HFFc6 (cell line): ENCODE measurements around the gene RBM34. TPM values are rescaled to one million over a fixed set of nuclear protein-coding genes. Genes with fewer than 3 reads are reported as not detected.
"Not testable (repeated sequence)": the region's sequence is repeated elsewhere in the genome, so short reads cannot be mapped to it uniquely, and the experiment has no call there.

Experiments used
- DNase-seq: peaks from one replicate; pipeline ENCODE4 v3.0.0-alpha.2; 2018
- H3K27ac Mint-ChIP-seq: 2 replicates; pipeline ENCODE4 v1.8.0; 2020; ENCODE audit warnings: mild to moderate bottlenecking, mixed read lengths
- H3K27me3 Mint-ChIP-seq: 2 replicates; pipeline ENCODE4 v1.8.0; 2021; ENCODE audit warnings: mild to moderate bottlenecking, moderate library complexity, mixed read lengths; ENCODE audit not compliant: insufficient read depth
- H3K36me3 Mint-ChIP-seq: 2 replicates; pipeline ENCODE4 v1.8.0; 2021; ENCODE audit warnings: low read depth, mixed read lengths
- H3K4me1 Mint-ChIP-seq: 2 replicates; pipeline ENCODE4 v1.8.0; 2020; ENCODE audit warnings: low read depth, mixed read lengths
- H3K4me3 Mint-ChIP-seq: 2 replicates; pipeline ENCODE4 v1.8.0; 2020; ENCODE audit warnings: mild to moderate bottlenecking, moderate library complexity, mixed read lengths
- H3K9me3 Mint-ChIP-seq: 2 replicates; pipeline ENCODE4 v1.8.0; 2020; ENCODE audit warnings: mild to moderate bottlenecking, mixed read lengths
- microRNA-seq: library from miRNA; unstranded; fragments of <30 nt; microRNA quantifications from one replicate; pipeline ENCODE4, GENCODE V29; 2019
- total RNA-seq, 6 experiments: library from RNA; stranded (reverse); fragmentation: NEBNext Ultra II Directional; extraction: Animal tissue kit (Norgen Biotek cat#: 25700); gene quantifications; 2 replicates in 1 of 6; 3 replicates in 5 of 6; pipeline ENCODE4 v1.2.3, GENCODE V29; 2021
- TF ChIP-seq, protein P1 (sequence below): fragments of 200-600 bp; sonication (generic); IDR thresholded peaks from 2 replicates; pipeline ENCODE4 v1.5.0; 2021; ENCODE audit warnings: antibody characterized with exemption, mild to moderate bottlenecking

Gene RBM34
- total RNA-seq, 6 experiments from 2014 or later, result 68.6 to 85.2 (median 75.4) TPM

- Mint-ChIP-seq H3K27ac (no peak overlapping the region), H3K4me3 (no peak overlapping the region), H3K27me3 (peaks cover 3% of the 10 kb centered on the region; the same call in 1 of the 2 replicates), H3K4me1 (peaks cover 8% of the 10 kb centered on the region), H3K36me3 (no peaks in the 10 kb centered on the region), H3K9me3 (no peaks in the 10 kb centered on the region)
- no peak for DNase-seq
- TF ChIP-seq, protein P1, sequence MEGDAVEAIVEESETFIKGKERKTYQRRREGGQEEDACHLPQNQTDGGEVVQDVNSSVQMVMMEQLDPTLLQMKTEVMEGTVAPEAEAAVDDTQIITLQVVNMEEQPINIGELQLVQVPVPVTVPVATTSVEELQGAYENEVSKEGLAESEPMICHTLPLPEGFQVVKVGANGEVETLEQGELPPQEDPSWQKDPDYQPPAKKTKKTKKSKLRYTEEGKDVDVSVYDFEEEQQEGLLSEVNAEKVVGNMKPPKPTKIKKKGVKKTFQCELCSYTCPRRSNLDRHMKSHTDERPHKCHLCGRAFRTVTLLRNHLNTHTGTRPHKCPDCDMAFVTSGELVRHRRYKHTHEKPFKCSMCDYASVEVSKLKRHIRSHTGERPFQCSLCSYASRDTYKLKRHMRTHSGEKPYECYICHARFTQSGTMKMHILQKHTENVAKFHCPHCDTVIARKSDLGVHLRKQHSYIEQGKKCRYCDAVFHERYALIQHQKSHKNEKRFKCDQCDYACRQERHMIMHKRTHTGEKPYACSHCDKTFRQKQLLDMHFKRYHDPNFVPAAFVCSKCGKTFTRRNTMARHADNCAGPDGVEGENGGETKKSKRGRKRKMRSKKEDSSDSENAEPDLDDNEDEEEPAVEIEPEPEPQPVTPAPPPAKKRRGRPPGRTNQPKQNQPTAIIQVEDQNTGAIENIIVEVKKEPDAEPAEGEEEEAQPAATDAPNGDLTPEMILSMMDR, result no peak
Measured at GRCh38 chr1:235090406-235091069, 70.5 kb downstream of the RBM34 start.

DNA sequence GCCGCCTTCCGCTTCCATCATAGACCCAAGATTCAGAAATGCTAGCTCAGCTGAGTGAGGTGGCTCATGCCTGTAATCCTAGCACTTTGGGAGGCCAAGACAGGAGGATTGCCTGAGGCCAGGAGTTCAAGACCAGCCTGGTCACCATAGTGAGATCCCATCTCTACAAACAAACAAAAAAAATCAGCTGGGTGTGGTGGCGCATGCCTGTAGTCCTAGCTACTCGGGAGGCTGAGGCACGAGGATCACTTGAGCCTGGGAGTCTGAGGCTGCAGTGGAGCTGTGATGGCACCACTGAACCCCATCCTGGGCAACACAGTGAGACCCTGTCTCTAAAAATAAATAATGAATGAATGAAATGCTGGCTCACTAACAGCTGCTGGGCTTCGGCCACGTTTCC, 72.1 kb downstream of the RBM34 start:
- H3K4me3 Mint-ChIP-seq, result no peak overlapping the region
- H3K9me3 Mint-ChIP-seq, result no peaks in the 10 kb centered on the region
- peaks cover 3% of the 10 kb centered on the region; the same call in 1 of the 2 replicates for H3K27me3 Mint-ChIP-seq
- TF ChIP-seq, protein P1, result no peak
- no peak for DNase-seq
- no peaks in the 10 kb centered on the region for H3K36me3 Mint-ChIP-seq
- no peak overlapping the region for H3K27ac Mint-ChIP-seq
- H3K4me1 Mint-ChIP-seq, result peaks cover 7% of the 10 kb centered on the region

- H3K27me3 Mint-ChIP-seq, result peaks cover 3% of the 10 kb centered on the region; the same call in 1 of the 2 replicates
- TF ChIP-seq, protein P1, result no peak
- DNase-seq, result no peak
- no peaks in the 10 kb centered on the region for H3K36me3 Mint-ChIP-seq
- no peak overlapping the region for H3K4me3 Mint-ChIP-seq
- no peaks in the 10 kb centered on the region for H3K9me3 Mint-ChIP-seq
- H3K27ac Mint-ChIP-seq, result no peak overlapping the region
- peaks cover 7% of the 10 kb centered on the region for H3K4me1 Mint-ChIP-seq
Measured at GRCh38 chr1:235088430-235088829, 72.6 kb downstream of the RBM34 start.

GRCh38 chr1:235087906-235088305, 73.1 kb downstream of the RBM34 start:
- no peak for DNase-seq
- Mint-ChIP-seq H3K9me3 (no peaks in the 10 kb centered on the region), H3K4me3 (no peak overlapping the region), H3K36me3 (no peaks in the 10 kb centered on the region), H3K4me1 (peaks cover 12% of the 10 kb centered on the region), H3K27me3 (peaks cover 3% of the 10 kb centered on the region; the same call in 1 of the 2 replicates), H3K27ac (no peak overlapping the region)
- TF ChIP-seq, protein P1, result no peak

- H3K9me3 Mint-ChIP-seq, H3K27ac Mint-ChIP-seq, DNase-seq, H3K36me3 Mint-ChIP-seq, H3K27me3 Mint-ChIP-seq, H3K4me3 Mint-ChIP-seq: not testable (repeated sequence)
- peaks cover 14% of the 10 kb centered on the region for H3K4me1 Mint-ChIP-seq
Measured at GRCh38 chr1:235085411-235086117, 75.5 kb downstream of the RBM34 start.

Small RNAs within 50 kb of the gene (microRNA-seq; reads per million reads assigned to microRNA genes)
- not detected for gene MIR4753

Other genes starting within 250 kb of the RBM34 start
- gene TOMM20, start 32.4 kb downstream of the RBM34 start, total RNA-seq, result 100 to 1,000 TPM in 5 of 6 experiments, 10 to 100 TPM in 1; 98.4 to 126 (median 110) TPM
- gene ARID4B, start 166.9 kb upstream of the RBM34 start, total RNA-seq, result 10 to 100 TPM; 19.4 to 22.8 (median 20.5) TPM
- gene GGPS1, start 167.3 kb upstream of the RBM34 start, total RNA-seq, result 10 to 100 TPM; 24.9 to 31.0 (median 26.7) TPM
- gene TBCE, start 206.2 kb upstream of the RBM34 start, total RNA-seq, result 10 to 100 TPM; 20.0 to 29.4 (median 26.0) TPM